ENCODE results near the gene PKHD1.

Gene PKHD1

DNA sequence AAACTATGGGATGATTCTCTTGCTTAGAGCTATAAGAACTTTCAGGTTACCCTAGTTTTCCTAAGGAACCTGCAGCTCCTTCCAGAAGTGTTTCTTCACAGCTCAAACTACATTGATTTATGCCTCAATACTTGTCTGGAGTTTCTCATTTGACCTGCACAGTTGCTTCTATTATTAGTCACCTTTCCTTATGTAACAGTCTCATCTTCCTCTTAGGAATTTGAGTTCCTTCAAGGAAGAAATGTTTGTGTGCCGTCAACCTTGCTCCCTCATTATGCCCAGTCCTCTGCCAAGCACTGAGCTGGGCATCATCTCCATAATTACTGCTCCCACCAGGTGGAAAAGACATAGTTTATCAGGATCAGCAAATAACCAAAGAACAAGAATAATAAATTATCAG, 466.4 kb downstream of the PKHD1 start:
- no peaks in the 10 kb centered on the region for H3K36me3 ChIP-seq (ENCODE audit: control insufficient read depth, insufficient read depth, low read length)
- H3K27ac ChIP-seq (ENCODE audit: low read depth, low read length), result no peak overlapping the region
- H3K4me1 ChIP-seq (ENCODE audit: control insufficient read depth, insufficient read depth, low read length), result no peaks in the 10 kb centered on the region
- H3K4me3 ChIP-seq (ENCODE audit: low read depth, low read length), result no peak overlapping the region
- H3K9me3 ChIP-seq (ENCODE audit: control insufficient read depth, insufficient read depth, low read length), result no peaks in the 10 kb centered on the region
- no peaks in the 10 kb centered on the region for H3K27me3 ChIP-seq (ENCODE audit: control insufficient read depth, insufficient read depth, low read length)
- H3K9ac ChIP-seq (ENCODE audit: low read depth, low read length), result no peak overlapping the region

DNA sequence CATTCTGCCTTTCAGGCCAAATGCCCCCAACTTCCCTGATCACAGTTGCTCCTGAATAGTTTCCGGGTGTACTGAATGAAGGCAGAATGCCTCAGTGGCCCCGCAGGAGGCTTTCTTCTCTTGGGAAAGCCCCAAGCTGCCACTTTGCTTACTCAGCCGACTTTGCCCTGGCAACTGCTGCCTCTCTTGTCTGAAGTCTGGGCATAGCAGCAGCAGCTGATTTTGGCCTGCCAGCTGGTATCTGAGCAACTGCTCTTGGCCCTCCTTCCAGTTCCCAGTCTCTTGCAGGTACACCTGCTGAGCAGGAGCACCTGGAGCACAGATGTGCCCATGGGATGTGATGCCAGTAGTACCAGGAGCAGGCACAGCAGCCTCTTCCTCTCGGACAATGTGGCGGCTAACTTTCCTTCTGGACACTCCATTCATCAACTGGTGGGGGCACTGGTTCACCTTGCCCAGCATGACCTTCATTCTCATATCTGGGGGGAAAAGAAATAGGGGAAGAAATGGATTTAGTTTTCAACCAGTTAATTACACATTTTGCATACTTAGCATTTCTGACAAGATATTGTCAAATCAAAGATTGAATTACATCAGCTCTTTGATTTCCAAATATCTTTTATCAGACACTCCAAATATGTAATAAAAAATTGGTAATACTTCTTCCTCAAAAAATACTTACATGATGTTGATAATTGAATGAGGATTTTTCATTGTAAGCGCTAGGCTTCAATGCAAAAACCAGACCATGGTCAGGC, 468.2 kb downstream of the PKHD1 start:
- no peaks in the 10 kb centered on the region for H3K9me3 ChIP-seq (ENCODE audit: control insufficient read depth, insufficient read depth, low read length)
- H3K9ac ChIP-seq (ENCODE audit: low read depth, low read length), result no peak overlapping the region
- no peak overlapping the region for H3K27ac ChIP-seq (ENCODE audit: low read depth, low read length)
- H3K36me3 ChIP-seq (ENCODE audit: control insufficient read depth, insufficient read depth, low read length), result no peaks in the 10 kb centered on the region
- H3K4me3 ChIP-seq (ENCODE audit: low read depth, low read length), result no peak overlapping the region
- H3K27me3 ChIP-seq (ENCODE audit: control insufficient read depth, insufficient read depth, low read length), result no peaks in the 10 kb centered on the region
- H3K4me1 ChIP-seq (ENCODE audit: control insufficient read depth, insufficient read depth, low read length), result no peaks in the 10 kb centered on the region

DNA sequence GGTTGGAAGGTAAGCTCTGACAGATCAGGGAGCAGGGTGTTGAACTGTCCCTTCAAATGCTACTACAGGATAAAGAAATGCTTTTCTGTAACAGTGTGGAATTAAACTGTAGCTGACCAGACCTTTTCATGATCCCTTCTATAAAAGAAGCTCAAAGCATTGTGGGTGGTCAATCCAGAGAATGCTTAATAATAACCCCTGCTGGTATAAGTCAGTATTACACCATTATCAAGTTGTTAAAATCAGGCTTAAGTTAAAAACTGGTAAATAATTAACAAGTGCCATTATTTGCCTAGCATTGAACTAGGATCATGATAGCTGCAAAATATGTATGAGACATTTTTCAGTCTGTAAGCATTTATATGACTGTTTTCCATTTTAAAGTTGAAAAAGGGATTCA, 468.9 kb downstream of the PKHD1 start:
- Histone ChIP-seq H3K9ac (ENCODE audit: low read depth, low read length) (no peak overlapping the region), H3K36me3 (ENCODE audit: control insufficient read depth, insufficient read depth, low read length) (no peaks in the 10 kb centered on the region), H3K27me3 (ENCODE audit: control insufficient read depth, insufficient read depth, low read length) (no peaks in the 10 kb centered on the region), H3K27ac (ENCODE audit: low read depth, low read length) (no peak overlapping the region), H3K4me3 (ENCODE audit: low read depth, low read length) (no peak overlapping the region), H3K9me3 (ENCODE audit: control insufficient read depth, insufficient read depth, low read length) (no peaks in the 10 kb centered on the region), H3K4me1 (ENCODE audit: control insufficient read depth, insufficient read depth, low read length) (no peaks in the 10 kb centered on the region)

- H3K27ac ChIP-seq (ENCODE audit: low read depth, low read length), result no peak overlapping the region
- H3K36me3 ChIP-seq (ENCODE audit: control insufficient read depth, insufficient read depth, low read length), result no peaks in the 10 kb centered on the region
- no peak overlapping the region for H3K9ac ChIP-seq (ENCODE audit: low read depth, low read length)
- no peak overlapping the region for H3K4me3 ChIP-seq (ENCODE audit: low read depth, low read length)
- H3K27me3 ChIP-seq (ENCODE audit: control insufficient read depth, insufficient read depth, low read length), result no peaks in the 10 kb centered on the region
- H3K4me1 ChIP-seq (ENCODE audit: control insufficient read depth, insufficient read depth, low read length), result no peaks in the 10 kb centered on the region
- no peaks in the 10 kb centered on the region for H3K9me3 ChIP-seq (ENCODE audit: control insufficient read depth, insufficient read depth, low read length)
These were observed 469.7 kb downstream of the PKHD1 start for GRCh38 chr6:51617751-51618150.

- no peaks in the 10 kb centered on the region for H3K27me3 ChIP-seq (ENCODE audit: control insufficient read depth, insufficient read depth, low read length)
- H3K27ac ChIP-seq (ENCODE audit: low read depth, low read length), result no peak overlapping the region
- H3K4me1 ChIP-seq (ENCODE audit: control insufficient read depth, insufficient read depth, low read length), result no peaks in the 10 kb centered on the region
- no peak overlapping the region for H3K4me3 ChIP-seq (ENCODE audit: low read depth, low read length)
- no peaks in the 10 kb centered on the region for H3K9me3 ChIP-seq (ENCODE audit: control insufficient read depth, insufficient read depth, low read length)
- no peak overlapping the region for H3K9ac ChIP-seq (ENCODE audit: low read depth, low read length)
- no peaks in the 10 kb centered on the region for H3K36me3 ChIP-seq (ENCODE audit: control insufficient read depth, insufficient read depth, low read length)
These were observed 471.2 kb downstream of the PKHD1 start for GRCh38 chr6:51616243-51616642.

DNA sequence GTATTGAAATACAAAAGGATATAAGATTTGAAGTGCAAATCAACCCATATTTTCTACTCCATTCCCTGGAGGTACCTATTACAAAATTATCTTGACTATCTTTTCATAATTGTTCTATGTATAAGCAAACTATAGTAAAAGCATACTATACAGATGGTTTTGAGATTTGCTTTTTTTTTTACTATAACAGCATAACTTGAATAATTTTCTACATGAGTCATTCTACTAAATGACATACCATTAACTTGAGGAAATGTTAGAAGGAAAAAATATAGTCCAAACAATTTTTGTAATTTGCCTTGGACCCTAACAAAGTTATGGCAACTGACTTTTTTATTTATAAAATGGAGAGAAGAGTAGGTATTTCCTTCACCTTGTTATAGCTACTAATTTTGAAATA, 472.7 kb downstream of the PKHD1 start:
- Histone ChIP-seq H3K36me3 (ENCODE audit: control insufficient read depth, insufficient read depth, low read length) (no peaks in the 10 kb centered on the region), H3K9ac (ENCODE audit: low read depth, low read length) (no peak overlapping the region), H3K4me3 (ENCODE audit: low read depth, low read length) (no peak overlapping the region)

DNA sequence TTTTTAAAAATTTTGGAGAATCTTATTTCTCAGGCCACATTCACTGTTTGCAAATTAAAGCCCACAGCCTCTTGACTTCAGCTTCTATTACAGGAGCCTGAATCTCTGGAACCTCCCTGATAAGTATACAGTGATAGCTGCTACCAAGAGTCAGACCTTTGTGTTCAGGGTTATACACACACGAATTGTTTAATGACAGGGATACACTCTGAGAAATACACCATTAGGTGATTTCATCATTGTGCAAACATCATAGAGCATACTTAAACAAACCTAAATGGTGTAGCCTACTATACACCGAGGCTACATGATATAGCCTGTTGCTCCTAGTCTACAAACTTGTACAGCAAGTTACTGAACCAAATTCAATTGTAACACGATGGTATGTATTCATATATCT, 473.9 kb downstream of the PKHD1 start:
- H3K9me3 ChIP-seq (ENCODE audit: control insufficient read depth, insufficient read depth, low read length), result no peaks in the 10 kb centered on the region
- no peak overlapping the region for H3K27ac ChIP-seq (ENCODE audit: low read depth, low read length)
- no peaks in the 10 kb centered on the region for H3K36me3 ChIP-seq (ENCODE audit: control insufficient read depth, insufficient read depth, low read length)
- H3K4me3 ChIP-seq (ENCODE audit: low read depth, low read length), result no peak overlapping the region
- H3K9ac ChIP-seq (ENCODE audit: low read depth, low read length), result no peak overlapping the region
- no peaks in the 10 kb centered on the region for H3K4me1 ChIP-seq (ENCODE audit: control insufficient read depth, insufficient read depth, low read length)
- no peaks in the 10 kb centered on the region for H3K27me3 ChIP-seq (ENCODE audit: control insufficient read depth, insufficient read depth, low read length)

More for the DNA sequence above, 472.7 kb downstream of the PKHD1 start:
- Histone ChIP-seq H3K27me3 (ENCODE audit: control insufficient read depth, insufficient read depth, low read length) (no peaks in the 10 kb centered on the region), H3K27ac (ENCODE audit: low read depth, low read length) (no peak overlapping the region), H3K9me3 (ENCODE audit: control insufficient read depth, insufficient read depth, low read length) (no peaks in the 10 kb centered on the region), H3K4me1 (ENCODE audit: control insufficient read depth, insufficient read depth, low read length) (no peaks in the 10 kb centered on the region)

GRCh38 chr6:51608932-51609331, 478.5 kb downstream of the PKHD1 start:
- no peaks in the 10 kb centered on the region for H3K4me1 ChIP-seq (ENCODE audit: control insufficient read depth, insufficient read depth, low read length)
- no peak overlapping the region for H3K27ac ChIP-seq (ENCODE audit: low read depth, low read length)
- no peak overlapping the region for H3K9ac ChIP-seq (ENCODE audit: low read depth, low read length)
- H3K4me3 ChIP-seq (ENCODE audit: low read depth, low read length), result no peak overlapping the region
- no peaks in the 10 kb centered on the region for H3K36me3 ChIP-seq (ENCODE audit: control insufficient read depth, insufficient read depth, low read length)
- H3K9me3 ChIP-seq (ENCODE audit: control insufficient read depth, insufficient read depth, low read length), result no peaks in the 10 kb centered on the region
- H3K27me3 ChIP-seq (ENCODE audit: control insufficient read depth, insufficient read depth, low read length), result no peaks in the 10 kb centered on the region

GRCh38 chr6:51608383-51608782, 479.0 kb downstream of the PKHD1 start:
- no peak overlapping the region for H3K9ac ChIP-seq (ENCODE audit: low read depth, low read length)
- no peak overlapping the region for H3K27ac ChIP-seq (ENCODE audit: low read depth, low read length)
- no peaks in the 10 kb centered on the region for H3K36me3 ChIP-seq (ENCODE audit: control insufficient read depth, insufficient read depth, low read length)
- no peaks in the 10 kb centered on the region for H3K4me1 ChIP-seq (ENCODE audit: control insufficient read depth, insufficient read depth, low read length)
- no peak overlapping the region for H3K4me3 ChIP-seq (ENCODE audit: low read depth, low read length)
- no peaks in the 10 kb centered on the region for H3K9me3 ChIP-seq (ENCODE audit: control insufficient read depth, insufficient read depth, low read length)
- no peaks in the 10 kb centered on the region for H3K27me3 ChIP-seq (ENCODE audit: control insufficient read depth, insufficient read depth, low read length)

DNA sequence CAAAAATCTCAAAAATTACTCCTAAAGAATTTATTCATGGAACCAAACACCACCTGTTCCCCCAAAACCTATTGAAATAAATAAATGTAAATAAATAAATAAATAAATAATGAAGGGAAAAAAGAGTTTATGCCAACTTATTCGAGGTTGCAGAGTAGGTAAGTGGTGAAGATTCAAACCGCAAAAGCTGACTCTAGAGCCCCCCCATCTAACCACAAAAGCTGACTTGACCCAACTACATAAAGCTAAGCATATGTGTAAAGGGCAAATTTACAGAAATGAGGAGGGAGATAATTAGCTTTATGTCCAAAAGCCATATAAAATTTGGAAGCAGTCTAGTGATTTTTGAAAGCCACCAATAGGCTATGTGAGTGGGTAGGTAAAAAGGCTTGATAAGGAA, 486.9 kb downstream of the PKHD1 start:
- H3K36me3 ChIP-seq (ENCODE audit: control insufficient read depth, insufficient read depth, low read length), result no peaks in the 10 kb centered on the region
- H3K9ac ChIP-seq (ENCODE audit: low read depth, low read length), result no peak overlapping the region
- H3K27ac ChIP-seq (ENCODE audit: low read depth, low read length), result no peak overlapping the region

DNA sequence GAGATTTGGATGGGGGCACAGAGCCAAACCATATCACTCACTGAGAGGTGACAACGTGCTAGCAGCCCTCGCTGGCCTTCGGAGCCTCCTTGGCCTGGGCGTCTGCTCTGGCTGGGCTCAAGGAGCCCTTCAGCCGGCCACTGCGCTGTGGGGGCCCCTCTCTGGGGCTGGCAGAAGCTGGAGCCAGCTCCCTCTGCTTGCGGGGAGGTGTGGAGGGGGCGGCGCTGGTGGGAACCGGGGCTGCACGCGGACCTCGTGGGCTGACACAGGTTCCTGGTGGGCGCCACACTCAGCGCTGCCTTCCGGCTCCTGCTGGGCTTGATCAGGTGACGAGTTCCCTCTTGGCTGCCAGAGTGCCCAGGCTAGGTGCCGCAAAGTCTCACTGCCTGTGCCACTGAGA, 489.2 kb downstream of the PKHD1 start:
- Histone ChIP-seq H3K27ac (ENCODE audit: low read depth, low read length) (no peak overlapping the region), H3K36me3 (ENCODE audit: control insufficient read depth, insufficient read depth, low read length) (no peaks in the 10 kb centered on the region), H3K9ac (ENCODE audit: low read depth, low read length) (no peak overlapping the region), H3K4me3 (ENCODE audit: low read depth, low read length) (no peak overlapping the region), H3K27me3 (ENCODE audit: control insufficient read depth, insufficient read depth, low read length) (no peaks in the 10 kb centered on the region), H3K9me3 (ENCODE audit: control insufficient read depth, insufficient read depth, low read length) (no peaks in the 10 kb centered on the region), H3K4me1 (ENCODE audit: control insufficient read depth, insufficient read depth, low read length) (no peaks in the 10 kb centered on the region)

More for the DNA sequence above, 486.9 kb downstream of the PKHD1 start:
- Histone ChIP-seq H3K9me3 (ENCODE audit: control insufficient read depth, insufficient read depth, low read length) (no peaks in the 10 kb centered on the region), H3K4me3 (ENCODE audit: low read depth, low read length) (no peak overlapping the region), H3K27me3 (ENCODE audit: control insufficient read depth, insufficient read depth, low read length) (no peaks in the 10 kb centered on the region), H3K4me1 (ENCODE audit: control insufficient read depth, insufficient read depth, low read length) (no peaks in the 10 kb centered on the region)

All from HUES48 (cell line).